Breast epithelium (tissue), 3 donors: ENCODE measurements around the gene ORAI2.

Experiments used
- CTCF ChIP-seq, 3 donors: fragments of 450-650 bp; IDR thresholded peaks; one replicate each; pipeline ENCODE4 v1.5.1; 2016 to 2017; ENCODE audit warnings: antibody characterized with exemption in 3 of 3, mild to moderate bottlenecking in 3 of 3, moderate library complexity in 3 of 3
- POLR2AphosphoS5 ChIP-seq, 3 donors: sonication (generic); formaldehyde crosslinking; IDR thresholded peaks; one replicate each; pipeline ENCODE4 v1.6.1; 2017; ENCODE audit warnings: antibody characterized with exemption in 3 of 3

DNA sequence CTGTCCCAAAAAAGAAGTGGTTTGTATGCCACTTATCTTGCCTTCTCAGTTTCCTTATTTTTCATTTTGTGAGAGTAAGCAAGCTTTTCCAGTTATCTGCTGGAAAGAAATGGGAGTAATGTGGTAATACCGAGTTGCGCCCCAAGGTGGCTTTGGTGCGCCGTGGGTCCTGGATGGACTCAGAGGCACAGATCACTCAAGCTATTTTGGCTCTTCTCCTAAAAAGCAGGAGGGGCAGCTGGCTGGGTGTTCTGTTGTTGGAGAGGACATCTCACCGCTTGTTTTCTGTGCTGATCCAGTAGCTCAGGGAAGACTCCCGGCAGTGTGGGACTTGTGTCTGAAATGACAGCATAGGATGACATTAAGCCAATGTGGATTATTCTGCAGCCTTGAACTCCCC, 20.8 kb upstream of the ORAI2 start:
- TF ChIP-seq POLR2AphosphoS5 (IDR thresholded peaks at IDR 0.05) (no peak), CTCF (IDR thresholded peaks at IDR 0.05) (peak in 2 of 3 donors; percentile 14 to 20)
